ENCODE data around the gene RABGAP1L. TPM values are rescaled to one million over a fixed set of nuclear protein-coding genes. Genes with fewer than 3 reads are reported as not detected.
"Not testable (repeated sequence)": the region's sequence is repeated elsewhere in the genome, so short reads cannot be mapped to it uniquely, and the experiment has no call there.

RABGAP1L gene
- total and polyA plus RNA-seq, 2 of the 4 experiments (the other 2 are of a cell fraction), result 7.9 to 26.7 TPM

DNA sequence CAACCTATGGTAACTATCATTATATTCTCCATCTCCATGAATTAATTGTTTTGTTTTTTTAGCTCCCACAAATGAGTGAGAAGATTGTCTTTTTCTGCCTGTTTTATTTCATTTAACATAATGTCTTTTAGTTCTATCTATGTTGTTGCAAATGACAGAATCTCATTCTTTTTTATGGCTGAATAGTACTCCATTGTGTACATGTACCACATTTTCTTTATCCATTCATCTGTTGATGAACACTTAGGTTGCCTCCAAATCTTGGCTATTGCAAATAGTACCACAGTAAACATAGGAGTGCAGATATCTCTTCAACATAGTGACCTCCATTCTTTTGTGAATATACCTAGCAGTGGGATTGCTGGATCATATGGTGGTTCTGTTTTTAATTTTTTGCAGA is 429.3 kb downstream of the RABGAP1L start:
- H3K4me1 ChIP-seq (ENCODE audit: control insufficient read depth, insufficient read depth, low read length); H3K4ac ChIP-seq (ENCODE audit: low read depth, low read length); H2BK20ac ChIP-seq (ENCODE audit: low read depth, low read length); H3K9me1 ChIP-seq (ENCODE audit: insufficient read depth, low read length); H3K79me1 ChIP-seq (ENCODE audit: low read depth in 1 of 2, low read length in 2 of 2); H3K14ac ChIP-seq (replicated peaks; ENCODE audit: low read depth, low read length); H2BK120ac ChIP-seq (ENCODE audit: low read depth, low read length); CTCF ChIA-PET; H4K8ac ChIP-seq (ENCODE audit: low read depth in 2 of 2, low read length in 2 of 2); H2AFZ ChIP-seq (replicated peaks; ENCODE audit: low read length, poor library complexity); BruUV-seq (replicated peaks); H3K18ac ChIP-seq (ENCODE audit: low read depth, low read length); H4K91ac ChIP-seq (ENCODE audit: insufficient read depth, low read depth, low read length); dilution Hi-C loops (cut with HindIII; ENCODE audit: low sequenced_read_pairs, unreplicated experiment); DNase-seq; H3K36me3 ChIP-seq (ENCODE audit: control insufficient read depth, insufficient read depth, low read length); H3K4me2 ChIP-seq (ENCODE audit: low read depth, low read length); H3K27ac ChIP-seq (ENCODE audit: insufficient read depth, low read length); H2AK5ac ChIP-seq (ENCODE audit: low read depth, low read length); H3K27me3 ChIP-seq (ENCODE audit: control insufficient read depth, insufficient read depth, low read length); POLR2A ChIA-PET (ENCODE audit: unreplicated experiment); H3K56ac ChIP-seq (ENCODE audit: extremely low read depth, insufficient read depth, low read length); H3K9me3 ChIP-seq (ENCODE audit: control insufficient read depth, insufficient read depth, low read length); ATAC-seq (ENCODE audit: low read depth); H2BK5ac ChIP-seq (ENCODE audit: low read depth, low read length, poor library complexity, severe bottlenecking); intact Hi-C loops (cut with micrococcal nuclease); H2BK15ac ChIP-seq (ENCODE audit: low read depth, low read length); in situ Hi-C loops (cut with MboI; ENCODE audit: low sequenced_read_pairs); H3K23ac ChIP-seq (ENCODE audit: low read depth, low read length); H4K20me1 ChIP-seq (ENCODE audit: insufficient read depth, low read length); H3K9ac ChIP-seq (ENCODE audit: low read depth, low read length); H3K4me3 ChIP-seq (ENCODE audit: insufficient read depth, low read depth, low read length); H4K5ac ChIP-seq (ENCODE audit: low read depth, low read length); H2AK9ac ChIP-seq (replicated peaks; ENCODE audit: low read depth, low read length, poor library complexity): not testable (repeated sequence)
